ENCODE measurements around the gene FBXO39. TPM values are rescaled to one million over a fixed set of nuclear protein-coding genes. Genes with fewer than 3 reads are reported as not detected.
"Not testable (repeated sequence)": the region's sequence is repeated elsewhere in the genome, so short reads cannot be mapped to it uniquely, and the experiment has no call there.

FBXO39 gene
- total and polyA plus RNA-seq, 8 donors = 0.25 to 1.3 (median 0.73) TPM; not detected in 5

DNA sequence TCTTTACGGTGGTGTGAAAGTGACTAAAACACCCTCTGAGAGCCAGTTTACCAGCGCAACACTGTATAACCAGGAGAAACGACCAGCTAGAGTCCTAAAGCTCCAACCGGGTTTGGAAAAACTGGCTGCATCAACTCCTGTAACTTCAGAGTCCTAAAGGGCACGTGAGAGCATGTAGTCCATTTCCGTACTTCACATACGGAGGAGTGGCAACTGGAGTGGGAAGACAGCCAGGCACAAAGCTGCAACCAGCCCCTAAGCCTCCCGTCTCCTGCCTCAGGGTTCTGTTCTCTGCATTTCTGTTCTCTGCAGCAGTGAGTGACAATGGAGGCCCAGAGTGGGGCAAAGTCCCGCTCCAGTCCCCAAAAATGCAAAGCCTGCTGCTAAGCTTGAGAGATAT is 36.3 kb downstream of the FBXO39 start:
- peaks cover 0 to 5% (median 4%) of the 10 kb centered on the region in 3 donors for H3K27me3 ChIP-seq
- 61 to 70% (median 66%) methylated on average over 9 of the region's 9 CpGs for WGBS, 5 donors
- H3K36me3 ChIP-seq = no peaks in the 10 kb centered on the region
- no peak overlapping the region for H3K27ac ChIP-seq
- intact Hi-C loops (cut with DNase I; ENCODE audit: low total_unique reads) = no loop called here
- TF ChIP-seq EP300 (IDR thresholded peaks at IDR 0.05) = no peak
- no peak for TF ChIP-seq POLR2AphosphoS5 (IDR thresholded peaks at IDR 0.05)
- no peak for TF ChIP-seq POLR2A (IDR thresholded peaks at IDR 0.05)
- TF ChIP-seq, protein P1, sequence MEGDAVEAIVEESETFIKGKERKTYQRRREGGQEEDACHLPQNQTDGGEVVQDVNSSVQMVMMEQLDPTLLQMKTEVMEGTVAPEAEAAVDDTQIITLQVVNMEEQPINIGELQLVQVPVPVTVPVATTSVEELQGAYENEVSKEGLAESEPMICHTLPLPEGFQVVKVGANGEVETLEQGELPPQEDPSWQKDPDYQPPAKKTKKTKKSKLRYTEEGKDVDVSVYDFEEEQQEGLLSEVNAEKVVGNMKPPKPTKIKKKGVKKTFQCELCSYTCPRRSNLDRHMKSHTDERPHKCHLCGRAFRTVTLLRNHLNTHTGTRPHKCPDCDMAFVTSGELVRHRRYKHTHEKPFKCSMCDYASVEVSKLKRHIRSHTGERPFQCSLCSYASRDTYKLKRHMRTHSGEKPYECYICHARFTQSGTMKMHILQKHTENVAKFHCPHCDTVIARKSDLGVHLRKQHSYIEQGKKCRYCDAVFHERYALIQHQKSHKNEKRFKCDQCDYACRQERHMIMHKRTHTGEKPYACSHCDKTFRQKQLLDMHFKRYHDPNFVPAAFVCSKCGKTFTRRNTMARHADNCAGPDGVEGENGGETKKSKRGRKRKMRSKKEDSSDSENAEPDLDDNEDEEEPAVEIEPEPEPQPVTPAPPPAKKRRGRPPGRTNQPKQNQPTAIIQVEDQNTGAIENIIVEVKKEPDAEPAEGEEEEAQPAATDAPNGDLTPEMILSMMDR (IDR thresholded peaks at IDR 0.05) = no peak
- no peak for DNase-seq
- H3K9me3 ChIP-seq = peaks cover 0 to 7% (median 5%) of the 10 kb centered on the region in 4 donors
- H3K4me3 ChIP-seq = no peak overlapping the region
- no peaks in the 10 kb centered on the region for H3K4me1 ChIP-seq

DNA sequence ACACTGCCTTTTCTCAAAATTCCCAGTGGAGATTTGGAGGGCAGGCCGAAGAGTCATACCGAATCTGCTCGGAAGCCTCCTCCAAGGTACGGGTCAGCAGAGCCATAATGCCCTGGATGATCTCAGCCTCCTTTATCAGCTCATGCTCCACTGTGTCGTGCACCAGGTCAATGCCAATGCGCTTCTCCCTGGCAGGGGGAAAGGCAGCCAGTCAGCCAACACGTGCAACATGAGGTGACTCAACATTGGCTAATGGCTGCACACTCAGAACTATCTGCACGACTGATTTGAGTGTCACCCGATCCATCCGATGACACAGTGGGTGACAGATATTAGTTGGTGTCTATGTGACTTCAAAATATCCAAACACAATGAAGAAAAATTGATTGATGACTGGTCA is 39.8 kb downstream of the FBXO39 start:
- peaks cover 0 to 5% (median 4%) of the 10 kb centered on the region in 3 donors for H3K27me3 ChIP-seq
- H3K27ac ChIP-seq = no peak overlapping the region
- TF ChIP-seq POLR2A (IDR thresholded peaks at IDR 0.05) = no peak
- TF ChIP-seq EP300 (IDR thresholded peaks at IDR 0.05) = no peak
- TF ChIP-seq, protein P1 (IDR thresholded peaks at IDR 0.05) = no peak
- TF ChIP-seq POLR2AphosphoS5 (IDR thresholded peaks at IDR 0.05) = no peak
- no peak for DNase-seq
- no peaks in the 10 kb centered on the region for H3K36me3 ChIP-seq
- peaks cover 0 to 4% (median 2%) of the 10 kb centered on the region in 4 donors for H3K9me3 ChIP-seq
- intact Hi-C loops (cut with DNase I; ENCODE audit: low total_unique reads) = no loop called here
- no peak overlapping the region for H3K4me3 ChIP-seq
- H3K4me1 ChIP-seq = no peaks in the 10 kb centered on the region
- WGBS, 5 donors = 83 to 90% (median 89%) methylated on average over 10 of the region's 10 CpGs

DNA sequence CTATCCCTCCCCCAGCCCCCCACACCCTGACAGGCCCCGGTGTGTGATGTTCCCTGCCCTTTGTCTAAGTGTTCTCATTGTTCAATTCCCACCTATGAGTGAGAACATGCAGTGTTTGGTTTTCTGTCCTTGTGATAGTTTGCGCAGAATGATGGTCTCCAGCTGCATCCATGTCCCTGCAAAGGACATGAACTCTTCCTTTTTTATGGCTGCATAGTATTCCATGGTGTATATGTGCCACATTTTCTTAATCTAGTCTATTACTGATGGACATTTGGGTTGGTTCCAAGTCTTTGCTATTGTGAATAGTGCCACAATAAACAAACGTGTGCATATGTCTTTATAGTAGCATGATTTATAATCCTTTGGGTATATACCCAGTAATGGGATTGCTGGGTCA is 40.4 kb downstream of the FBXO39 start:
- DNase-seq; H3K27me3 ChIP-seq; H3K4me1 ChIP-seq; H3K36me3 ChIP-seq; intact Hi-C loops (cut with DNase I; ENCODE audit: low total_unique reads); H3K27ac ChIP-seq; H3K4me3 ChIP-seq; H3K9me3 ChIP-seq: not testable (repeated sequence)
- WGBS, 5 donors = 74 to 88% (median 84%) methylated on average over 3 of the region's 3 CpGs

DNA sequence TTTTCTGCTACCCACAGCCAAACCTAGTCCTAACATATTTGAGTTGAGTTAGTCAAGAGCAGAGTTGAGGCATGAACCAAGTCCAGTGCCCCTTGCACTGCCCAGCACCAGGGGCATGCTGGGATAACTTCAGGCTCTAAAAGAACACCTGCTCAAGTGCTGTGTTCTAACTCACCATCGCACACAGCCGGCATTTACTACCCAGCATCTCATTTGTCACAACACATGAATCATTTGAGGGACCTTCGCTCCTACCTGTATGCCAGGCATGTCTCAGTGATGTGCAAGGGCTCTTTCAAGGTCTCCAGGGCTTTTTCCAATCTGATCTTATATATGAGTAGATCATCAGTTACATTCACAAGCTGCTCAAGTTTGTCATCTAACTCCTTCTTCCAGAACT is 42.9 kb downstream of the FBXO39 start:
- intact Hi-C loops (cut with DNase I; ENCODE audit: low total_unique reads) = no loop called here
- H3K27me3 ChIP-seq = no peaks in the 10 kb centered on the region
- H3K4me1 ChIP-seq = no peaks in the 10 kb centered on the region
- TF ChIP-seq, protein P1 (IDR thresholded peaks at IDR 0.05) = no peak
- no peak for TF ChIP-seq POLR2AphosphoS5 (IDR thresholded peaks at IDR 0.05)
- no peak for TF ChIP-seq EP300 (IDR thresholded peaks at IDR 0.05)
- TF ChIP-seq POLR2A (IDR thresholded peaks at IDR 0.05) = no peak
- H3K9me3 ChIP-seq = peaks cover 0 to 8% (median 4%) of the 10 kb centered on the region in 4 donors
- H3K4me3 ChIP-seq = no peak overlapping the region
- no peaks in the 10 kb centered on the region for H3K36me3 ChIP-seq
- H3K27ac ChIP-seq = no peak overlapping the region
- 92 to 98% (median 95%) methylated on average over 3 of the region's 3 CpGs for WGBS, 5 donors
- DNase-seq = no peak

DNA sequence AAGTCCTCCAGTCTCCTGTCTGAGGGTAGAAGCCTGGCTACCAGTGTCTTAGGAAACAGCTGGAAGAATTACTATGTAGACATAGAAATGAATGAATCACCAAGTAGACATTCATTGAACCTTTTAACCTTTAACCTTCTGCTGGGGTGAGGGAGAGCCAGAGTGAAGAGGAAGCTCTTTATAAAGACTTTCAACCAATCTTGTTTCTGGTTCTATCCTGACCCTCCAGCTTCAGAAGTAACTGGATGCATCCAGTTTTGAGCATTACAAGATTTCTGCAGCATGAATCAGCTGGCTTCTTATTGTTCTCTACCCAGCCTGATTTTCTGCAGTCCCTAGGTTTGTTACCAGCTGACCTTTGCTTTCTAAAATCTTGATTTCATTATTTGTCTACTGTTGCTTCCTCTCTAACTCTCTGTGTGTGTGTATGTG is 47.0 kb downstream of the FBXO39 start:
- no peak for DNase-seq
- intact Hi-C loops (cut with DNase I; ENCODE audit: low total_unique reads) = no loop called here
- Histone ChIP-seq H3K27ac (no peak overlapping the region), H3K4me3 (no peak overlapping the region), H3K27me3 (no peaks in the 10 kb centered on the region), H3K36me3 (no peaks in the 10 kb centered on the region), H3K4me1 (no peaks in the 10 kb centered on the region), H3K9me3 (peaks cover 0 to 8% (median 4%) of the 10 kb centered on the region in 4 donors)
- TF ChIP-seq, protein P1 (IDR thresholded peaks at IDR 0.05) = no peak
- TF ChIP-seq POLR2A (IDR thresholded peaks at IDR 0.05) (no peak), POLR2AphosphoS5 (IDR thresholded peaks at IDR 0.05) (no peak), EP300 (IDR thresholded peaks at IDR 0.05) (no peak)

All from stomach (tissue), 9 donors.